NCI-H1694 treated with DMSO at 0.1 percent for 48 hours (cell line): Measurements from ENCODE around the gene PDIA6.
A peak's percentile ranks its signal among the peaks of the same experiment; 100 is the strongest.
"Not testable (repeated sequence)": the region's sequence is repeated elsewhere in the genome, so short reads cannot be mapped to it uniquely, and the experiment has no call there.

Source experiments
- DNase-seq: peaks from one replicate; lab custom pipeline; 2025; lab: John Stamatoyannopoulos, UW

PDIA6 gene

DNA sequence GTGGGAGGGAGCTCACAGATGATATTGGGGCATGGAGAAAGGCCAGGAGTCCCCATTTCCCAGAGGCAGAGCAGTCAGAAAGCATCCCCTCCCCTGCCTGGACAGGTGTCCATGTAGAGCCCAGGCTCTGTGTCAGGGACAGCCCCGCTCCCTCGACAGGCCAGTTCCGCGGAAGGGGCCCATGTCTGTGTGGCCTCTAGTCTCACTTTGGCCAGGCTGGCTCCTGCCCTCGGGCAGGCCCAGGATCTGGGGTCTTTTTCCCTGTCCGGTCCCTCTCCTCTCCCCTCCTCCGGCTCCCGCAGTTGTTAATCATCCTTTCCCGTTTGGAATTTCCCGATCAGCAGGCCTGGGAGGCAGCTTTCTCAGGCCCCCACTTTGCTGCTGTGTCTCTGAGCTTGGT lies 20.4 kb upstream of the PDIA6 start:
- DNase-seq: no peak

DNA sequence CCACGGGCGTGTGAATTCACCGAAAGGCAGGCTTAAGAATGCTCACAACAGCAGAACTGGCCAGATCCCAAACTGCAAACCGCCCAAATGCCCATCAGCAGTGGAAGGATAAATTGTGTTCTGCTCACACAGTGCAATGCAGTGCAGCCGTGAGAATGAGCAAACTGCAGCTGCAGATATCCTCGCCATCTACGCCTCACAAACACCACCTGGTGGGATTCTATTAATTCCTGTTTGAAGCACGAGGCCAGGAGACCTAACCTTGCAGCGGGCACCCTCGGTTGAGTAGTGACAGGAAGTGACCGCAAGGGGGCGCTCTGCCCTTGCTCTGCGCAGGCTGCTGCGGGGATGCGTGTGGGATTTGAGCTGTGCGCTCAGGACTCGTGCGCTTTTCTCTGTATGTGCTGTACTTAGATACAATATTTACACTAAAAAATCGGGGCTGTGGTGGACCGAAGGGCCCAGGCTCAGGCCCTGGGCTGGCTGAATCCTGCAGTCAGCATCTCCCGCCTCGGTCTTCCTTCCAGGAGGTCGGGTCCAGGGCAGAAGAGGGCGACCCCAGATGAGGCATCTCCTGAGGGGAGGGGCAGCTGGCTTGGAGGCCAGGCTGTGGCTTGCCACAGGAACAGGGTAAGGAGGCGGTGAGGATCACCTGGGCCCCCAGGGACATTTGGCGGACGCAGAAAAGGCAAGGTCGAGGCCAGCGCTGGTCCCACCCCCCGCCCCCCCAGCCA lies 19.8 kb upstream of the PDIA6 start:
- DNase-seq: peak; percentile 99

GRCh38 chr2:10831400-10831985 lies 18.9 kb upstream of the PDIA6 start:
- DNase-seq: no peak

- no peak for DNase-seq
Measured at GRCh38 chr2:10830641-10831399, 18.2 kb upstream of the PDIA6 start.

GRCh38 chr2:10830203-10830602 lies 17.6 kb upstream of the PDIA6 start:
- no peak for DNase-seq

DNA sequence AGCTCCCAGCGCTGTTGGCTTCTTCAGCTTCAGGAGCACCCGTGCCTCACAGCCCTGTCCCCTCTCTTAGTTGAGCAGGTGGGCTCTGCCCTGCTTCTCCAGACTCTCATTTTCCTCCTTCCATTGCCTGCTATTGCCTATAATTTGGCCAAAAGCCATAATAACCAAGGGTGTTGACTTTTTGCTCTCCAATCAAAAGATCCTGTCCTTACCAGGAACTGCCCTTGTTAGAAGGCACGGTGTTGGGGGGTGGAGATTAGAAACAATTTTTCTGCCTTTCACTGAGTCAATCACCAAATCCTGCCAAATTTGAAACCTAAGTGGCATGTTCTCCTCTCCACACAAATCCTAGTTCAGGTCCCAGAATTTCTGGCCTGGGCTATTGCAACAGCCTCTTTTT lies 16.7 kb upstream of the PDIA6 start:
- no peak for DNase-seq

- DNase-seq: no peak
Measured at GRCh38 chr2:10828346-10828745, 15.8 kb upstream of the PDIA6 start.

- no peak for DNase-seq
Measured at GRCh38 chr2:10826625-10827024, 14.0 kb upstream of the PDIA6 start.

- DNase-seq: no peak
Measured at GRCh38 chr2:10826026-10826425, 13.4 kb upstream of the PDIA6 start.

DNA sequence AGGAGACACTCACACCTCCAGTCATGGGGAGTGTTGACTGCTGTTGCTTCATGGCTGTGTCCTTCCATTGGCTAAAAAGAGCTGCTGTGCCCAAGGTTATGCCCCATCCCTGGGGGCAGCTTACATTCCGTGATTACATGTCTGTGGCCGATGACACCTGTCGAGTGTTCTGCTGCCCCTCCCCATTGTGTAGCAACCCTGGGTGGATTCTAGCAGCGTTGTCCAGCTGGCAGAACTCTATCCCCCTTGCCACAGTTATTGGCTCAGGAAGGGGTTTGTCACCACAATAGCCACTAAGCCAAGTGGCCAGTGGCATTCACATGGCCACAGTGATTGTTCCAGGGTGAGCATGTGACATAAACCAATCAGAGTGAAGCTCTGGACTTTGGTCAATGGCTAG lies 11.6 kb upstream of the PDIA6 start:
- DNase-seq: no peak

DNA sequence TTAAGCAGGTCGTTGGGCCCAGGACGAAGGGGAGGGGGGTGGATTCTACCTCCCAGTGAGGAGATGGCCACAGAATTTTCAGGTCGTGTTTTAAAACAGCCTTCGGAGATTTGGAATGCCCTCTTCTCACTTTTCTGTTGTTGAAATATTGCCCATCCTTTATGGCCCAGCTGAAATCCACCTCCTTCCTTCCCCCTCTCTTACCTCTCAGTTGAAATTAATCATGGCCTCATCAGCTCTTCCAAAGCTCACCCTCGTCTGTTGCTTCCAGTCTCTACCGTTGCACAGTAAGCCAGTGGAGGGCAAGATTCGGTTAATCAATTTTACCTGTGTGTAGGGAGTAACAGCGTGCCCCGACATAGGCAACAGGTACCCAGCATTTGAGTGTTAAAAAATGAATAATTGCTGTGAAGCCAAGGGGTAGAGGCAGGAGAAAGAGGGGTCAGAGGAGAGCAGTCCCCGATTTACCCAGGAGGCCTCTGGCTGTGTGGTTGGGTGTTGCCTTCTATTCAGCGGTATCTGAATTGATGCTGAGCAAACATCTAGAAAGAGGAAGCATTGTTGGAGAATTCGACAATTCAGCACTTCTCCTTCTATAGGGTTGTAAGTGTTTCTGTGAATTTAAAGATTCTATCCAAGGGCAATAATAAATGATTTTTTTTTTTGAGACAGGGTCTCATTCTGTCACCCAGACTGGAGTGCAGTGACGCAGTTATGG lies 8.6 kb upstream of the PDIA6 start:
- no peak for DNase-seq

GRCh38 chr2:10820562-10820961 lies 8.0 kb upstream of the PDIA6 start:
- no peak for DNase-seq

GRCh38 chr2:10819714-10820314 lies 7.2 kb upstream of the PDIA6 start:
- DNase-seq: no peak

GRCh38 chr2:10818984-10819383 lies 6.4 kb upstream of the PDIA6 start:
- DNase-seq: no peak

DNA sequence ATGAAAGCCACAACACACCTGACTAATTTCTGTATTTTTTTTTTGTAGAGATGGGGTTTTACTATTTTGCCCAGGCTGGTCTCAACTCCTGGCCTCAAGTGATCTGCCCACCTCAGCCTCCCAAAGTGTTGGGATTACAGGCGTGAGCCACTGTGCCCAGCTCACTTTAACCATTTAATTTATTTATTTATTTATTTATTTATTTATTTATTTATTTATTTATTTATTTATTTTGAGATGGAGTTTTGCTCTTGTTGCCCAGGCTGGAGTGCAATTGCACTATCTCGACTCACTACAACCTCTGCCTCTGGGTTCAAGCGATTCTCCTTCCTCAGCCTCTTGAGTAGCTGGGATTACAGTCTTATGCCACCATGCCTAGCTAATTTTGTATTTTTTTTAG lies 5.7 kb upstream of the PDIA6 start:
- DNase-seq: not testable (repeated sequence)

DNA sequence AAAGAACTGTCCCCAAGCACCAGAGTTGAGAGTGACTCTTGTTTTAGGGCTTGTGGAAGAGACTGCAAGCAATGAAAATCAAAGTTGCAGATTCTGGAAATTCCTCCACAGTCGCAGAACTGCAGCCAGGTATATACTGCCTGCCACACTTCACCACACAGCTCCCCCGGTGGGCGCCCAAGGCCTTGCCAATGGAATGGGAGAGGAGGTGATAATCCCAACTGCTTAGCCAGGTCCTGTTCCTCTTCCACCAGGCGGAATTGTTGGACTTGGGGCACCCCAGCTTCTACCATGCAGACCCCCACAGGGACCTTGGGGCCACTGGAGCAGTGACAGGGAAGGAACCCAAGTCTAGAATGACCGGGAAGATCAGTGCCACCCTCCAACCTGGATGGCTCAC lies 4.8 kb upstream of the PDIA6 start:
- peak; percentile 15 for DNase-seq

DNA sequence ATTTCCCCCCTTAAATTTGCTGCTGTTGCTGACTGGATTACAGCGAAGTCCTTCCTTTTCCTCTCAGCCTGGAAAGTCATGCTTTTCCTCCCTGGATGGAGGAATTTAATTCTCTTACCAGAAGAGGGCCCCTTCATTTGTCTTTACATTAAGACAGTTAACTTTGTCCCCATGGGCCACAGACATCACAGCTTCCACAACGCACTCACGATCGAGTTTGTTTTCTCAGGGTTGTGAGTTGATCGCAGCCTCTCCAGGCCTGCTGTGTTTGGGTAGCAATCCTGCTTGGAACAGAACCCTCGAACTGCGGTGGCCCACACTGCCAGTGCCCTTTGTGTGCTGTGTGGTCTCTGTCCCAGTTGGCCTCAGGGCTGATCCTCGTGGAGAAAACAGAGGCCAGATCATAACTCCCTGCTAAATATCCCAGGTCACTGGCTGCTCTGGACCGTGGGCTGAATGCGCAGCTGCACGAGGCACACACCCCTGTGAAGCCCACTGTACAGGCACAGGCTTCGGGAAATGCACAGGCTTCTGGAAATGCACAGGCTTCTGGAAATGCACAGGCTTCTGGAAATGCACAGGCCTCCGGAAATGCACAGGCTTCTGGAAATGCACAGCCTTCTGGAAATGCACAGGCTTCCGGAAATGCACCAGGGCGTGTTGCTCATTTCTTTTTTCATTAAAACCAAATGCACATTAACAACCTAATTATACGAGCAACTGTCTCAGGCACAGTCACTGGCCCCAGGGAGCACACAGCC lies 2.2 kb upstream of the PDIA6 start:
- DNase-seq: no peak

DNA sequence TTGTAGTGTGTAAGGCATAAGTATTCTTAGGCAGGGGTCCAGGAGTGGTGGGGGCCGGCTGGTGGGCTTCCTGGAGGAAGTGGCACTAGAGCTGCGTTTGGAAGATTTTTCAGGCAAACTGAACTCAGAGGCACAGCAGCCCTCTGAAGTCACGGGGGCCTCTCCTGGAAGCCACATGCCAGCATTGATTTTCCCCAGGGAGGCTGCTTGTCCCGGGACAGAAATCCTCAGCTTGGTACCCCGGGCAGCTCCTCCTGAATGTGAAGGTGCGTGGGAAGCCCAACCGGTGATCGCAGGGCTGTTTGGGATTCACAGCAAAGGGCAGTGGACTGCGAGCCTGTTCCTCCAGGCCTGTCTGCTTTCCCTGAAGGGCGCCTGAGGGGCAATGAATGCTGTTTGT lies 1.6 kb upstream of the PDIA6 start:
- DNase-seq: no peak

DNA sequence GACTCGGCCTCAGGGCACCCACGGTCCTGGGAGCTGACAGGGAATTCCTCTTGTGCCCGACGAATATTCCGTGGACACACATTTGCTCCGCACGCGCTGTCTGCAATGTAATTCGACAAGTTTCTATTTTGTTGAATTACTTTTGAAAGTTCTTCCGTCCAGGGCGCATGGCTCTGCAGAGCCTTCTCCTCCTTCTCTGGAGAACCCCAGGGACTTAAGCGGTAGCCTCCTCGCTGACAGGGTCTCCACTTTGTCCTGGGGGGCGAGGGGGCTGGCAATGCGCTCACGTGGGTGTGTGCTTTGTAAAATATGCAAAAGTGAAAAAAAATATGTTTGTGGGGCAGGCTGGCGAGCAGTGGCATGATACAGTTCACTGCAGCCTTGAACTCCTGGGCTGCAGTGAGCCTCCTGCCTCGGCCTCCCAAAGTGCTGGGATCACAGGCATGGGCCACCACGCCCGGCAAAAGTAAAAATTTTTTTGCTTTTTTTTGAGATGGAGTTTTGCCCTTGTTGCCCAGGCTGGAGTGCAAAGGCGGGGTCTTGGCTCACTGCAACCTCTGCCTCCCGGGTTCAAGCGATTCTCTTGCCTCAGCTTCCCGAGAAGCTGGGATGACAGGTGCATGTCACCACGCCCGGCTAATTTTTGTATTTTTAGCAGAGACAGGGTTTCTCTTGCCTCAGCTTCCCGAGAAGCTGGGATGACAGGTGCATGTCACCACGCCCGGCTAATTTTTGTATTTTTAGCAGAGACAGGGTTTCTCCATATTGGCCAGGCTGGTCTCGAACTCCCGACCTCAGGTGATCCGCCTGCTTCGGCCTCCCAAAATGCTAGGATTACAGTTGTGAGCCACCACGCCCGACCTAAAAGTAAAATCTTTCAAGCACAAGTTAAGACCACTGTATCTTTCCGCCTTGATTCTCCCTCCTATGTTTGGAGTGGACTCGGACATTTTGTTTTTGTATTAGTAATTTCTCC lies 866 bp upstream of the PDIA6 start:
- DNase-seq: not testable (repeated sequence)

DNA sequence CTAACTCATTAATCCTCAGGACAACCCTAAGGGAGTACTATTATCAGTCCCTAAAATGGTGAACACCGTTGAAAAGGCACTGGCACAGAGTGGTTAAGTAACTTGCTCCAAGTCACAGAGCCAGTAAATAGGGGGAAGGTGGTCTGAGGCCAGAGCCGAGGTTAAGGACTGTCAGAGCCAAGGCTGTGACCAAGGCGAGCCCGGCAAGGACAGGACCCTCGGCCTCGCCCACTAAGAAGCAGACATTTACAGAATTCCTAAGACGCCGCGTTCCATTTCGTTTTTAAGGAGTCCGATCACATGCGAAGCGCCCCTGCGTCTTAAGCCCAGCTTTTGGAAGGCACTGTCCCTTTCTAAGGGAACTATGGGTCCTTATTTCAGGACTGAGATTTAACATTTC lies 1.1 kb downstream of the PDIA6 start:
- no peak for DNase-seq
